HG02973 (cell line): ENCODE measurements around the gene TOR1AIP2.

ENCODE experiments used
- ATAC-seq: cut with Tn5 transposase; IDR thresholded peaks from one replicate; pipeline ENCODE4 v1.9.1; 2021; ENCODE audit warnings: moderate library complexity; ENCODE audit not compliant: unreplicated experiment

The TOR1AIP2 gene

GRCh38 chr1:179826626-179827280, 50.9 kb downstream of the TOR1AIP2 start:
- ATAC-seq: no peak

- no peak for ATAC-seq
Measured at GRCh38 chr1:179825798-179826460, 51.7 kb downstream of the TOR1AIP2 start.

- no peak for ATAC-seq
Measured at GRCh38 chr1:179825206-179825605, 52.4 kb downstream of the TOR1AIP2 start.

GRCh38 chr1:179824265-179824664, 53.3 kb downstream of the TOR1AIP2 start:
- ATAC-seq: no peak

GRCh38 chr1:179823693-179824092, 53.9 kb downstream of the TOR1AIP2 start:
- no peak for ATAC-seq

GRCh38 chr1:179822065-179822464, 55.5 kb downstream of the TOR1AIP2 start:
- no peak for ATAC-seq

GRCh38 chr1:179821524-179821923, 56.1 kb downstream of the TOR1AIP2 start:
- ATAC-seq: no peak

- ATAC-seq: no peak
Measured at GRCh38 chr1:179820226-179820970, 57.2 kb downstream of the TOR1AIP2 start.

- ATAC-seq: no peak
Measured at GRCh38 chr1:179818743-179819173, 58.8 kb downstream of the TOR1AIP2 start.

- ATAC-seq: no peak
Measured at GRCh38 chr1:179818260-179818659, 59.3 kb downstream of the TOR1AIP2 start.

- no peak for ATAC-seq
Measured at GRCh38 chr1:179817789-179818188, 59.8 kb downstream of the TOR1AIP2 start.

- ATAC-seq: no peak
Measured at GRCh38 chr1:179817056-179817455, 60.5 kb downstream of the TOR1AIP2 start.

- ATAC-seq: no peak
Measured at GRCh38 chr1:179816196-179816960, 61.2 kb downstream of the TOR1AIP2 start.

GRCh38 chr1:179815641-179816040, 62.0 kb downstream of the TOR1AIP2 start:
- no peak for ATAC-seq

GRCh38 chr1:179814546-179814838, 63.1 kb downstream of the TOR1AIP2 start:
- peak; percentile 25 for ATAC-seq

- ATAC-seq: no peak
Measured at GRCh38 chr1:179813626-179814545, 63.7 kb downstream of the TOR1AIP2 start.

GRCh38 chr1:179812501-179813292, 64.9 kb downstream of the TOR1AIP2 start:
- ATAC-seq: no peak

- ATAC-seq: no peak
Measured at GRCh38 chr1:179810367-179810715, 67.3 kb downstream of the TOR1AIP2 start.

GRCh38 chr1:179809506-179810366, 67.9 kb downstream of the TOR1AIP2 start:
- ATAC-seq: peak; percentile 49
